Dendritic cell treated with granulocyte-macrophage colony-stimulating factor and Interleukin-4, amounts not matched to agents 40 ng/mL and 50 ng/mL, for 4 days (primary cell): Measurements from ENCODE around the gene CLEC16A.

Source experiments
- H3K27ac Mint-ChIP-seq: one replicate; pipeline ENCODE4 v1.8.0; 2022; ENCODE audit warnings: mild to moderate bottlenecking, mixed read lengths
- H3K27me3 Mint-ChIP-seq: one replicate; pipeline ENCODE4 v1.8.0; 2022; ENCODE audit warnings: mild to moderate bottlenecking, mixed read lengths
- H3K36me3 Mint-ChIP-seq: one replicate; pipeline ENCODE4 v1.8.0; 2022; ENCODE audit warnings: low read depth, mixed read lengths
- H3K4me1 Mint-ChIP-seq: one replicate; pipeline ENCODE4 v1.8.0; 2022; ENCODE audit warnings: low read depth, mixed read lengths
- H3K4me3 Mint-ChIP-seq: one replicate; pipeline ENCODE4 v1.8.0; 2022; ENCODE audit warnings: mild to moderate bottlenecking, moderate library complexity, mixed read lengths
- H3K9me3 Mint-ChIP-seq: one replicate; pipeline ENCODE4 v1.8.0; 2022; ENCODE audit warnings: mixed read lengths
- intact Hi-C: fragments of 100-400 bp; cut with micrococcal nuclease; formaldehyde crosslinking; loops from one replicate; pipeline ENCODE4 v1.15.0; 2022

Gene CLEC16A

GRCh38 chr16:11004351-11004750, 60.0 kb downstream of the CLEC16A start:
- H3K4me3 Mint-ChIP-seq: no peak overlapping the region
- H3K9me3 Mint-ChIP-seq: no peaks in the 10 kb centered on the region
- peaks cover 24% of the 10 kb centered on the region for H3K4me1 Mint-ChIP-seq
- H3K27me3 Mint-ChIP-seq: no peaks in the 10 kb centered on the region
- H3K27ac Mint-ChIP-seq: no peak overlapping the region
- intact Hi-C loops: no loop called here
- peaks cover 81% of the 10 kb centered on the region for H3K36me3 Mint-ChIP-seq

- H3K4me1 Mint-ChIP-seq: peaks cover 25% of the 10 kb centered on the region
- no peak overlapping the region for H3K4me3 Mint-ChIP-seq
- intact Hi-C loops: no loop called here
- peaks cover 80% of the 10 kb centered on the region for H3K36me3 Mint-ChIP-seq
- H3K27ac Mint-ChIP-seq: no peak overlapping the region
- no peaks in the 10 kb centered on the region for H3K9me3 Mint-ChIP-seq
- no peaks in the 10 kb centered on the region for H3K27me3 Mint-ChIP-seq
Observed at GRCh38 chr16:11004973-11005610, 60.7 kb downstream of the CLEC16A start.

- Mint-ChIP-seq H3K36me3 (peaks cover 80% of the 10 kb centered on the region), H3K9me3 (no peaks in the 10 kb centered on the region), H3K27ac (no peak overlapping the region), H3K27me3 (no peaks in the 10 kb centered on the region), H3K4me1 (peaks cover 26% of the 10 kb centered on the region), H3K4me3 (no peak overlapping the region)
- intact Hi-C loops: no loop called here
Observed at GRCh38 chr16:11005611-11005975, 61.2 kb downstream of the CLEC16A start.

- intact Hi-C loops: no loop called here
Observed at GRCh38 chr16:11006656-11007055, 62.3 kb downstream of the CLEC16A start.

GRCh38 chr16:11007714-11008280, 63.4 kb downstream of the CLEC16A start:
- intact Hi-C loops: no loop called here
- no peaks in the 10 kb centered on the region for H3K9me3 Mint-ChIP-seq
- peak overlapping the region; percentile 37 for H3K27ac Mint-ChIP-seq
- no peaks in the 10 kb centered on the region for H3K27me3 Mint-ChIP-seq
- peaks cover 30% of the 10 kb centered on the region for H3K4me1 Mint-ChIP-seq
- H3K36me3 Mint-ChIP-seq: peaks cover 85% of the 10 kb centered on the region
- H3K4me3 Mint-ChIP-seq: no peak overlapping the region

More at GRCh38 chr16:11006656-11007055, 62.3 kb downstream of the CLEC16A start:
- H3K4me3 Mint-ChIP-seq: no peak overlapping the region
- H3K27me3 Mint-ChIP-seq: no peaks in the 10 kb centered on the region
- no peaks in the 10 kb centered on the region for H3K9me3 Mint-ChIP-seq
- H3K36me3 Mint-ChIP-seq: peaks cover 84% of the 10 kb centered on the region
- no peak overlapping the region for H3K27ac Mint-ChIP-seq
- peaks cover 30% of the 10 kb centered on the region for H3K4me1 Mint-ChIP-seq

- intact Hi-C loops: no loop called here
- H3K27me3 Mint-ChIP-seq: no peaks in the 10 kb centered on the region
- peaks cover 76% of the 10 kb centered on the region for H3K36me3 Mint-ChIP-seq
- H3K9me3 Mint-ChIP-seq: no peaks in the 10 kb centered on the region
- peaks cover 30% of the 10 kb centered on the region for H3K4me1 Mint-ChIP-seq
- H3K4me3 Mint-ChIP-seq: no peak overlapping the region
- H3K27ac Mint-ChIP-seq: no peak overlapping the region
Observed at GRCh38 chr16:11009027-11009755, 64.8 kb downstream of the CLEC16A start.

- H3K27ac Mint-ChIP-seq: no peak overlapping the region
- no peaks in the 10 kb centered on the region for H3K27me3 Mint-ChIP-seq
- peaks cover 75% of the 10 kb centered on the region for H3K36me3 Mint-ChIP-seq
- no peaks in the 10 kb centered on the region for H3K9me3 Mint-ChIP-seq
- intact Hi-C loops: no loop called here
- no peak overlapping the region for H3K4me3 Mint-ChIP-seq
- peaks cover 30% of the 10 kb centered on the region for H3K4me1 Mint-ChIP-seq
Observed at GRCh38 chr16:11010575-11011221, 66.3 kb downstream of the CLEC16A start.

GRCh38 chr16:11011326-11011725, 67.0 kb downstream of the CLEC16A start:
- H3K9me3 Mint-ChIP-seq: no peaks in the 10 kb centered on the region
- no peaks in the 10 kb centered on the region for H3K27me3 Mint-ChIP-seq
- H3K27ac Mint-ChIP-seq: no peak overlapping the region
- H3K4me1 Mint-ChIP-seq: peaks cover 27% of the 10 kb centered on the region
- intact Hi-C loops: no loop called here
- peaks cover 80% of the 10 kb centered on the region for H3K36me3 Mint-ChIP-seq
- H3K4me3 Mint-ChIP-seq: no peak overlapping the region

- no peaks in the 10 kb centered on the region for H3K27me3 Mint-ChIP-seq
- no peak overlapping the region for H3K4me3 Mint-ChIP-seq
- H3K9me3 Mint-ChIP-seq: no peaks in the 10 kb centered on the region
- H3K4me1 Mint-ChIP-seq: peaks cover 12% of the 10 kb centered on the region
- peaks cover 89% of the 10 kb centered on the region for H3K36me3 Mint-ChIP-seq
- no peak overlapping the region for H3K27ac Mint-ChIP-seq
- intact Hi-C loops: no loop called here
Observed at GRCh38 chr16:11012841-11013240, 68.5 kb downstream of the CLEC16A start.

GRCh38 chr16:11014136-11014535, 69.8 kb downstream of the CLEC16A start:
- Mint-ChIP-seq H3K27ac (no peak overlapping the region), H3K9me3 (no peaks in the 10 kb centered on the region), H3K27me3 (no peaks in the 10 kb centered on the region), H3K36me3 (peaks cover 87% of the 10 kb centered on the region), H3K4me3 (no peak overlapping the region), H3K4me1 (peaks cover 8% of the 10 kb centered on the region)
- intact Hi-C loops: no loop called here

GRCh38 chr16:11015076-11015475, 70.7 kb downstream of the CLEC16A start:
- H3K27ac Mint-ChIP-seq: no peak overlapping the region
- no peak overlapping the region for H3K4me3 Mint-ChIP-seq
- peaks cover 5% of the 10 kb centered on the region for H3K4me1 Mint-ChIP-seq
- intact Hi-C loops: no loop called here
- no peaks in the 10 kb centered on the region for H3K9me3 Mint-ChIP-seq
- no peaks in the 10 kb centered on the region for H3K27me3 Mint-ChIP-seq
- peaks cover 88% of the 10 kb centered on the region for H3K36me3 Mint-ChIP-seq

- H3K9me3 Mint-ChIP-seq: no peaks in the 10 kb centered on the region
- H3K36me3 Mint-ChIP-seq: peaks cover 88% of the 10 kb centered on the region
- H3K27me3 Mint-ChIP-seq: no peaks in the 10 kb centered on the region
- no peak overlapping the region for H3K27ac Mint-ChIP-seq
- intact Hi-C loops: no loop called here
- peaks cover 4% of the 10 kb centered on the region for H3K4me1 Mint-ChIP-seq
- no peak overlapping the region for H3K4me3 Mint-ChIP-seq
Observed at GRCh38 chr16:11015607-11016006, 71.2 kb downstream of the CLEC16A start.

- H3K36me3 Mint-ChIP-seq: peaks cover 88% of the 10 kb centered on the region
- no peak overlapping the region for H3K4me3 Mint-ChIP-seq
- no peaks in the 10 kb centered on the region for H3K4me1 Mint-ChIP-seq
- H3K27ac Mint-ChIP-seq: no peak overlapping the region
- intact Hi-C loops: no loop called here
- no peaks in the 10 kb centered on the region for H3K27me3 Mint-ChIP-seq
- no peaks in the 10 kb centered on the region for H3K9me3 Mint-ChIP-seq
Observed at GRCh38 chr16:11016524-11016988, 72.2 kb downstream of the CLEC16A start.

GRCh38 chr16:11016993-11017392, 72.6 kb downstream of the CLEC16A start:
- intact Hi-C loops: no loop called here
- peaks cover 87% of the 10 kb centered on the region for H3K36me3 Mint-ChIP-seq
- no peaks in the 10 kb centered on the region for H3K27me3 Mint-ChIP-seq
- H3K27ac Mint-ChIP-seq: no peak overlapping the region
- no peak overlapping the region for H3K4me3 Mint-ChIP-seq
- H3K4me1 Mint-ChIP-seq: no peaks in the 10 kb centered on the region
- H3K9me3 Mint-ChIP-seq: no peaks in the 10 kb centered on the region
